GM12878 (cell line): ENCODE results near the gene CTNS. TPM values are rescaled to one million over a fixed set of nuclear protein-coding genes. Genes with fewer than 3 reads are reported as not detected.

Experiments
- BCL11A ChIP-seq: IDR thresholded peaks from 2 replicates; pipeline ENCODE4 v1.6.1; 2011; ENCODE audit warnings: low read depth, low read length
- CREM ChIP-seq: IDR thresholded peaks from 2 replicates; pipeline ENCODE4 v1.6.1; 2014; ENCODE audit warnings: antibody characterized with exemption, low read depth
- EP300 ChIP-seq, 2 experiments: fragments of 150-350 bp in 1 of 2; IDR thresholded peaks; 2 replicates each; pipeline ENCODE4 v1.6.1; 2011 to 2012; ENCODE audit warnings: low read depth in 2 of 2, low read length in 2 of 2, borderline replicate concordance in 1 of 2, improper control_type of control experiment in 1 of 2, inconsistent platforms in 1 of 2; ENCODE audit not compliant: control insufficient read depth in 1 of 2
- EZH2 ChIP-seq: IDR thresholded peaks from 2 replicates; pipeline ENCODE4 v1.6.1; 2012; ENCODE audit warnings: low read depth, mild to moderate bottlenecking, control low read depth, inconsistent platforms, low read length, borderline replicate concordance; ENCODE audit not compliant: control insufficient read depth
- GABPA ChIP-seq: IDR thresholded peaks from 2 replicates; pipeline ENCODE4 v1.6.1; 2014; ENCODE audit warnings: antibody characterized with exemption, low read depth, mild to moderate bottlenecking, inconsistent platforms
- IKZF1 ChIP-seq: fragments of 450-650 bp; conservative IDR thresholded peaks from 2 replicates; pipeline ENCODE4 v1.6.1; 2017; ENCODE audit warnings: antibody characterized with exemption, mild to moderate bottlenecking
- IKZF2 ChIP-seq, 2 experiments: fragments of 450-650 bp; IDR thresholded peaks; 2 replicates each; pipeline ENCODE4 v1.6.1; 2017; ENCODE audit warnings: mild to moderate bottlenecking in 2 of 2, moderate library complexity in 2 of 2
- JUNB ChIP-seq: IDR thresholded peaks from 2 replicates; pipeline ENCODE4 v1.6.1; 2016; ENCODE audit warnings: antibody characterized with exemption, mild to moderate bottlenecking
- NBN ChIP-seq: fragments of 450-650 bp; IDR thresholded peaks from 2 replicates; pipeline ENCODE4 v1.6.1; 2016
- NR2C2 ChIP-seq: IDR thresholded peaks from 2 replicates; pipeline ENCODE4 v1.6.1; 2011; ENCODE audit warnings: borderline replicate concordance, low read depth; ENCODE audit not compliant: control insufficient read depth, insufficient read length
- PAX5 ChIP-seq: IDR thresholded peaks from 2 replicates; pipeline ENCODE4 v1.6.1; 2011; ENCODE audit warnings: low read depth, low read length, borderline replicate concordance
- POLR2AphosphoS2 ChIP-seq: IDR thresholded peaks from 2 replicates; pipeline ENCODE4 v1.6.1; 2011; ENCODE audit warnings: low read depth, mild to moderate bottlenecking, low read length, improper control_type of control experiment, moderate library complexity
- RAD51 ChIP-seq: fragments of 450-650 bp; IDR thresholded peaks from 2 replicates; pipeline ENCODE4 v1.6.1; 2016; ENCODE audit warnings: moderate library complexity, mild to moderate bottlenecking, inconsistent platforms
- RBBP5 ChIP-seq: fragments of 200-600 bp; sonication (generic); conservative IDR thresholded peaks from 2 replicates; pipeline ENCODE4 v1.6.1; 2016
- RELA ChIP-seq: fragments of 450-650 bp; IDR thresholded peaks from 2 replicates; pipeline ENCODE4 v1.8.0; 2014; ENCODE audit warnings: borderline replicate concordance; ENCODE audit not compliant: partially characterized antibody
- SP1 ChIP-seq: IDR thresholded peaks from one replicate; pipeline ENCODE4 v1.6.1; 2011; ENCODE audit warnings: low read depth, low read length
- STAT1 ChIP-seq: fragments of 450-650 bp; conservative IDR thresholded peaks from 2 replicates; pipeline ENCODE4 v1.6.1; 2014; ENCODE audit warnings: antibody characterized with exemption, mild to moderate bottlenecking
- TCF3 ChIP-seq: IDR thresholded peaks from 2 replicates; pipeline ENCODE4 v1.6.1; 2012; ENCODE audit warnings: low read depth, mild to moderate bottlenecking, low read length, borderline replicate concordance; ENCODE audit not compliant: insufficient read depth
- YY1 ChIP-seq: IDR thresholded peaks from 2 replicates; pipeline ENCODE4 v1.6.1; 2011; ENCODE audit warnings: low read depth, mild to moderate bottlenecking, low read length
- ZNF207 ChIP-seq: fragments of 450-650 bp; IDR thresholded peaks from 2 replicates; pipeline ENCODE4 v1.6.1; 2014; ENCODE audit warnings: antibody characterized with exemption, mild to moderate bottlenecking, borderline replicate concordance
- ZNF274 ChIP-seq: IDR thresholded peaks from one replicate; pipeline ENCODE4 v1.8.0; 2011; ENCODE audit not compliant: insufficient read length, insufficient read depth
- polyA plus RNA-seq, 11 experiments: library from polyadenylated mRNA; depleted of rRNA in 4 of 11; unstranded in 6 of 11; stranded (reverse) in 5 of 11; fragments of >200 nt; fragmentation: Nextera tagmentation in 4 of 11; fragmentation: Illumina TruSeq in 1 of 11; extraction: Ambion mirVana in 4 of 11; extraction: Trizol in 1 of 11; gene quantifications; 1 replicate in 1 of 11; 2 replicates in 10 of 11; pipeline versions ENCODE4 v1.2.1 to v1.2.3, GENCODE V29; 2011 to 2016; ENCODE audit warnings: inconsistent platforms in 2 of 11, missing spikeins in 2 of 11, low read depth in 1 of 11
- total RNA-seq, 4 experiments: library from RNA; depleted of rRNA in 3 of 4; stranded (reverse); fragments of >200 nt in 3 of 4; fragmentation: Illumina TruSeq in 1 of 4; extraction: Trizol in 1 of 4; gene quantifications; 2 replicates each; pipeline versions ENCODE4 v1.2.1 to v1.2.3, GENCODE V29; 2013 to 2021
- TF ChIP-seq, protein P1 (sequence below): IDR thresholded peaks from 2 replicates; pipeline ENCODE4 v1.6.1; 2012; ENCODE audit warnings: low read depth, low read length, improper control_type of control experiment
- TF ChIP-seq, protein P2 (sequence below): IDR thresholded peaks from 2 replicates; pipeline ENCODE4 v1.6.1; 2011; ENCODE audit warnings: low read depth, low read length, improper control_type of control experiment, borderline replicate concordance
- TF ChIP-seq, protein P3 (sequence below): fragments of 450-650 bp; IDR thresholded peaks from 2 replicates; pipeline ENCODE4 v1.6.1; 2017; ENCODE audit warnings: mild to moderate bottlenecking, low read depth, inconsistent platforms; ENCODE audit not compliant: poor library complexity, severe bottlenecking
- TF ChIP-seq, protein P4 (sequence below): fragments of 450-650 bp; IDR thresholded peaks from 2 replicates; pipeline ENCODE4 v1.6.1; 2017; ENCODE audit warnings: mild to moderate bottlenecking, moderate library complexity

The CTNS gene
- total and polyA plus RNA-seq, 10 of the 15 experiments (the other 5 are each of a cell fraction or from before 2014, with no cell fraction given) = 0.92 to 10.7 (median 6.4) TPM

DNA sequence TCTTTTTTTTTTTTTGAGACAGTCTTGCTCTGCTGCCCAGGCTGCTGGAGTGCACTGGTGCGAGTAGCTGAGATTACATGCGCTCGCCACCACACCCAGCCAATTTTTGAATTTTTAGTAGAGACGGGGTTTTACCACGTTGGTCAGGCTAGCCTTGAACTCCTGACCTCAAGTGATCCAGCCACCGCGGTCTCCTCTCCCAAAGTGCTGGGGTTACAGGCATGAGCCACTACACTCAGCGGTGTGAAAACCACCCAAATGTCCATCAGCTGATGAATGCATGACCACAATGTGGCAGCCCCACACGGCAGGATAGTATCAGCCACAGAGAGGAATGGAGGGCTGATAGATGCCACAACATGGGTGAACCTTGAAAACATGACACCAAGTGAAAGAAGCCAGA, 57.3 kb downstream of the CTNS start (continued):
- TF ChIP-seq NBN (peak; percentile 88), EZH2 (no peak), EP300 (IDR thresholded peaks at IDR 0.05; ENCODE audit: borderline replicate concordance in 1 of 2, control insufficient read depth in 1 of 2, low read depth in 2 of 2, low read length in 2 of 2) (peak in 1 of 2 experiments; percentile 72; a peak in 2 of 4 replicates), YY1 (peak; percentile 72; the same call in 1 of the 2 replicates), STAT1 (no peak), RELA (peak; percentile 81), ZNF274 (no peak), IKZF1 (peak; percentile 94), ZNF207 (0 out of 2 replicates have a peak, but pooled peaks have one; percentile 39), RBBP5 (no peak), SP1 (peak; percentile 54), POLR2AphosphoS2 (no peak), CREM (peak; percentile 69; the same call in 1 of the 2 replicates), RAD51 (0 out of 2 replicates have a peak, but pooled peaks have one; percentile 33), IKZF2 (IDR thresholded peaks at IDR 0.05) (peak; percentile 92 to 95), BCL11A (peak; percentile 90), PAX5 (peak; percentile 97), TCF3 (0 out of 2 replicates have a peak, but pooled peaks have one; percentile 32), JUNB (no peak), NR2C2 (no peak), GABPA (no peak)
- TF ChIP-seq, protein P1, sequence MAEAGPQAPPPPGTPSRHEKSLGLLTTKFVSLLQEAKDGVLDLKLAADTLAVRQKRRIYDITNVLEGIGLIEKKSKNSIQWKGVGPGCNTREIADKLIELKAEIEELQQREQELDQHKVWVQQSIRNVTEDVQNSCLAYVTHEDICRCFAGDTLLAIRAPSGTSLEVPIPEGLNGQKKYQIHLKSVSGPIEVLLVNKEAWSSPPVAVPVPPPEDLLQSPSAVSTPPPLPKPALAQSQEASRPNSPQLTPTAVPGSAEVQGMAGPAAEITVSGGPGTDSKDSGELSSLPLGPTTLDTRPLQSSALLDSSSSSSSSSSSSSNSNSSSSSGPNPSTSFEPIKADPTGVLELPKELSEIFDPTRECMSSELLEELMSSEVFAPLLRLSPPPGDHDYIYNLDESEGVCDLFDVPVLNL = no peak
- TF ChIP-seq, protein P2, sequence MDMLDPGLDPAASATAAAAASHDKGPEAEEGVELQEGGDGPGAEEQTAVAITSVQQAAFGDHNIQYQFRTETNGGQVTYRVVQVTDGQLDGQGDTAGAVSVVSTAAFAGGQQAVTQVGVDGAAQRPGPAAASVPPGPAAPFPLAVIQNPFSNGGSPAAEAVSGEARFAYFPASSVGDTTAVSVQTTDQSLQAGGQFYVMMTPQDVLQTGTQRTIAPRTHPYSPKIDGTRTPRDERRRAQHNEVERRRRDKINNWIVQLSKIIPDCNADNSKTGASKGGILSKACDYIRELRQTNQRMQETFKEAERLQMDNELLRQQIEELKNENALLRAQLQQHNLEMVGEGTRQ = no peak
- TF ChIP-seq, protein P3, sequence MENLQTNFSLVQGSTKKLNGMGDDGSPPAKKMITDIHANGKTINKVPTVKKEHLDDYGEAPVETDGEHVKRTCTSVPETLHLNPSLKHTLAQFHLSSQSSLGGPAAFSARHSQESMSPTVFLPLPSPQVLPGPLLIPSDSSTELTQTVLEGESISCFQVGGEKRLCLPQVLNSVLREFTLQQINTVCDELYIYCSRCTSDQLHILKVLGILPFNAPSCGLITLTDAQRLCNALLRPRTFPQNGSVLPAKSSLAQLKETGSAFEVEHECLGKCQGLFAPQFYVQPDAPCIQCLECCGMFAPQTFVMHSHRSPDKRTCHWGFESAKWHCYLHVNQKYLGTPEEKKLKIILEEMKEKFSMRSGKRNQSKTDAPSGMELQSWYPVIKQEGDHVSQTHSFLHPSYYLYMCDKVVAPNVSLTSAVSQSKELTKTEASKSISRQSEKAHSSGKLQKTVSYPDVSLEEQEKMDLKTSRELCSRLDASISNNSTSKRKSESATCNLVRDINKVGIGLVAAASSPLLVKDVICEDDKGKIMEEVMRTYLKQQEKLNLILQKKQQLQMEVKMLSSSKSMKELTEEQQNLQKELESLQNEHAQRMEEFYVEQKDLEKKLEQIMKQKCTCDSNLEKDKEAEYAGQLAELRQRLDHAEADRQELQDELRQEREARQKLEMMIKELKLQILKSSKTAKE = peak; percentile 98
- TF ChIP-seq, protein P4, sequence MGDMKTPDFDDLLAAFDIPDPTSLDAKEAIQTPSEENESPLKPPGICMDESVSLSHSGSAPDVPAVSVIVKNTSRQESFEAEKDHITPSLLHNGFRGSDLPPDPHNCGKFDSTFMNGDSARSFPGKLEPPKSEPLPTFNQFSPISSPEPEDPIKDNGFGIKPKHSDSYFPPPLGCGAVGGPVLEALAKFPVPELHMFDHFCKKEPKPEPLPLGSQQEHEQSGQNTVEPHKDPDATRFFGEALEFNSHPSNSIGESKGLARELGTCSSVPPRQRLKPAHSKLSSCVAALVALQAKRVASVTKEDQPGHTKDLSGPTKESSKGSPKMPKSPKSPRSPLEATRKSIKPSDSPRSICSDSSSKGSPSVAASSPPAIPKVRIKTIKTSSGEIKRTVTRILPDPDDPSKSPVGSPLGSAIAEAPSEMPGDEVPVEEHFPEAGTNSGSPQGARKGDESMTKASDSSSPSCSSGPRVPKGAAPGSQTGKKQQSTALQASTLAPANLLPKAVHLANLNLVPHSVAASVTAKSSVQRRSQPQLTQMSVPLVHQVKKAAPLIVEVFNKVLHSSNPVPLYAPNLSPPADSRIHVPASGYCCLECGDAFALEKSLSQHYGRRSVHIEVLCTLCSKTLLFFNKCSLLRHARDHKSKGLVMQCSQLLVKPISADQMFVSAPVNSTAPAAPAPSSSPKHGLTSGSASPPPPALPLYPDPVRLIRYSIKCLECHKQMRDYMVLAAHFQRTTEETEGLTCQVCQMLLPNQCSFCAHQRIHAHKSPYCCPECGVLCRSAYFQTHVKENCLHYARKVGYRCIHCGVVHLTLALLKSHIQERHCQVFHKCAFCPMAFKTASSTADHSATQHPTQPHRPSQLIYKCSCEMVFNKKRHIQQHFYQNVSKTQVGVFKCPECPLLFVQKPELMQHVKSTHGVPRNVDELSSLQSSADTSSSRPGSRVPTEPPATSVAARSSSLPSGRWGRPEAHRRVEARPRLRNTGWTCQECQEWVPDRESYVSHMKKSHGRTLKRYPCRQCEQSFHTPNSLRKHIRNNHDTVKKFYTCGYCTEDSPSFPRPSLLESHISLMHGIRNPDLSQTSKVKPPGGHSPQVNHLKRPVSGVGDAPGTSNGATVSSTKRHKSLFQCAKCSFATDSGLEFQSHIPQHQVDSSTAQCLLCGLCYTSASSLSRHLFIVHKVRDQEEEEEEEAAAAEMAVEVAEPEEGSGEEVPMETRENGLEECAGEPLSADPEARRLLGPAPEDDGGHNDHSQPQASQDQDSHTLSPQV = no peak
